OCI-LY1 (cell line): ENCODE data around the gene EEFSEC.

Experiments used
- EZH2 ChIP-seq: fragments of 200-600 bp; sonication (generic), shearing (Covaris generic); IDR thresholded peaks from 2 replicates; pipeline ENCODE4 v1.8.0; 2017; ENCODE audit warnings: borderline replicate concordance, mixed run types, mild to moderate bottlenecking, antibody characterized with exemption, low read length, moderate library complexity, mixed read lengths
- TF ChIP-seq, protein P1 (sequence below): fragments of 200-600 bp; sonication (generic), shearing (Covaris generic); IDR thresholded peaks from 2 replicates; pipeline ENCODE4 v1.5.1; 2017; ENCODE audit warnings: mild to moderate bottlenecking, antibody characterized with exemption, low read length, moderate library complexity, mixed read lengths

- TF ChIP-seq, protein P1, sequence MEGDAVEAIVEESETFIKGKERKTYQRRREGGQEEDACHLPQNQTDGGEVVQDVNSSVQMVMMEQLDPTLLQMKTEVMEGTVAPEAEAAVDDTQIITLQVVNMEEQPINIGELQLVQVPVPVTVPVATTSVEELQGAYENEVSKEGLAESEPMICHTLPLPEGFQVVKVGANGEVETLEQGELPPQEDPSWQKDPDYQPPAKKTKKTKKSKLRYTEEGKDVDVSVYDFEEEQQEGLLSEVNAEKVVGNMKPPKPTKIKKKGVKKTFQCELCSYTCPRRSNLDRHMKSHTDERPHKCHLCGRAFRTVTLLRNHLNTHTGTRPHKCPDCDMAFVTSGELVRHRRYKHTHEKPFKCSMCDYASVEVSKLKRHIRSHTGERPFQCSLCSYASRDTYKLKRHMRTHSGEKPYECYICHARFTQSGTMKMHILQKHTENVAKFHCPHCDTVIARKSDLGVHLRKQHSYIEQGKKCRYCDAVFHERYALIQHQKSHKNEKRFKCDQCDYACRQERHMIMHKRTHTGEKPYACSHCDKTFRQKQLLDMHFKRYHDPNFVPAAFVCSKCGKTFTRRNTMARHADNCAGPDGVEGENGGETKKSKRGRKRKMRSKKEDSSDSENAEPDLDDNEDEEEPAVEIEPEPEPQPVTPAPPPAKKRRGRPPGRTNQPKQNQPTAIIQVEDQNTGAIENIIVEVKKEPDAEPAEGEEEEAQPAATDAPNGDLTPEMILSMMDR, result no peak
- TF ChIP-seq EZH2, result no peak
Measured at GRCh38 chr3:128432301-128432970, 279.2 kb downstream of the EEFSEC start.
